Activated T-cell treated with anti-CD3 and anti-CD28 coated beads for 48 hours (primary cell): ENCODE measurements around the gene PARP12.

Experiments
- DNase-seq: peaks from one replicate; pipeline ENCODE4 v3.0.0-alpha.2; 2020; ENCODE audit warnings: low read depth

PARP12 gene

DNA sequence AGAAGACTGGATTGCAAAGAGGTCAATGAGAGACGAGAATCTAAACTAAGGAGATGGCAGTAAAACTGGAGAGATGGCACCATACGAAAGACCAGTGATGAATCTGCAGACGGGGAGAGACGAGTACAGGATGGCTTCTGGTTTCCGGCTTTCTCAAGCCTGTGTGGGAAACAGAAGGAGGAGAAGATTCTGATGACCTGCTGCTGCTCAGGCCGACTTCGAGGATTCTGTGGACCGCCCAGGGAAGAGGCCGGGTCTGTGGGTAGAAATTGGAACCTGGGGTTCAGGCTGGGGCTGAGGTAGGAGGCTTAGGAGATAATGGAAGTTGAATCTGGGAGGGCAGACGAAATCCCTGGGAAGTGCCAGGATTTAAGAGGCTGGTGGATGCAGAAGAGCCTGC, 48.6 kb downstream of the PARP12 start:
- no peak for DNase-seq

DNA sequence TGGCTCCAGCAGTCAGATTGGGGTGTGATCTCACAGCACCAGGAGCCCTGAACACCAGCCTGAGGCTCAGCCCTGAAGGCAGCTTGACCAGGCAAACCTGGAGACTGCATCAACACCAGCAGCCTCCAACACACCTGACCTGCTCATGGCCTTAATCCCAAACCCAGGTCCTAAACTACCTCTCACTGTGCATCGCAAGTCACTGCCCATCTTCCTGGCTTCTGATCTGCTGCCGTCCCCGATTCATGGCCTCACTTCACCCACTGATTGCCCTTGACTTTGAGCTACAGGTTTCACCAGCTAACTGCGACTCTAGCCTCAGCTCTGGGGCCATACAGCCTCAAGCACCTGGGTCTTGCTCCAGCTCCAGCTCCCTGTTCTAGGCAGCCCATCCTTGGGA, 49.1 kb downstream of the PARP12 start:
- no peak for DNase-seq

DNA sequence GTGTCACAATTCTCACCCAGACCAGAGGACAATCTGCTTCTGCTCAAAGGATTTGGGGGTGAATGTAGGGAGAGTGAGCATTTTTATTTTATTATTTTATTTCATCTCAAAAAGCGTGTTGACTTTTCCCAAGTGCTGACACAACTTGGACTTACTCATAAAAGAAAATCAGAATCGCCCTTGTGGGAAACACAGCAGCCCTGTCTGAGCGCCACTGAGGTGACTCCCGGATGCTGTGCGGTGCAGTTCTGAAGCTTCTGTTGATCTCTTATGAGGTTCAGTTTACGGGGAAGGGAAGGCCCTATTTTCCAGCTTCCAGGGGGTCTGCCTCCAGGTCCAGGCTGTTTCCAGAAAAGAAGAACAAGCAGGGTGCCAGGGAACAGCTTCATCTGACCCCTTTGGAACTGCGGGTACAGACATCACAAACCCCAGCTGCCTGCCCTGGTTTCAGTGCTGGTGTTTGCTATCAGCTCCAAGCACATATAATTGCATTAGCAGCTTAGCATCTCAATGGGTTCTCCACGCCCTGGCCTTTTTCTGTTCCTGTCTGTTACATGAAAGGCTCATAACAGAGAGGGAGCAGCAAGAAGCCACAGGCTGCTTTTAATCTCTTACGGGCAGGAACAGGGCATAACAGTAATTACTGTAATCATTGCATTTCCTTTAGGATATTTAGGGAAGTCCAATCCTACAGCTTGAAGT, 52.4 kb downstream of the PARP12 start:
- no peak for DNase-seq

DNA sequence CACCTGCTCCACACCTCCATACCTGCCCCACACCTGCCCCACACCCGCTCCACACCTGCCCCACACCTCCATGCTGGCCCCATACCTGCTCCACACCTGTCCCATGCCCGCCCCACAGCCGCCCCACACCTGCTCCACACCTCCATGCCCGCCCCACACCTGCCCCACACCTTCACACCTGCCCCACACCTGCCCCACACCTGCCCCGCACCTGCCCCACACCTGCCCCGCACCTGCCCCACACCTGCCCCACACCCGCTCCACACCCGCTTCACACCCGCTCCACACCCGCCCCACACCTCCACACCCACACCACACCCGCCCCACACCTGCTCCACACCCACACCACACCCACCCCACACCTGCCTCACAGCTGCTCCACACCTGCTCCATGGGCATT, 53.0 kb downstream of the PARP12 start:
- no peak for DNase-seq

DNA sequence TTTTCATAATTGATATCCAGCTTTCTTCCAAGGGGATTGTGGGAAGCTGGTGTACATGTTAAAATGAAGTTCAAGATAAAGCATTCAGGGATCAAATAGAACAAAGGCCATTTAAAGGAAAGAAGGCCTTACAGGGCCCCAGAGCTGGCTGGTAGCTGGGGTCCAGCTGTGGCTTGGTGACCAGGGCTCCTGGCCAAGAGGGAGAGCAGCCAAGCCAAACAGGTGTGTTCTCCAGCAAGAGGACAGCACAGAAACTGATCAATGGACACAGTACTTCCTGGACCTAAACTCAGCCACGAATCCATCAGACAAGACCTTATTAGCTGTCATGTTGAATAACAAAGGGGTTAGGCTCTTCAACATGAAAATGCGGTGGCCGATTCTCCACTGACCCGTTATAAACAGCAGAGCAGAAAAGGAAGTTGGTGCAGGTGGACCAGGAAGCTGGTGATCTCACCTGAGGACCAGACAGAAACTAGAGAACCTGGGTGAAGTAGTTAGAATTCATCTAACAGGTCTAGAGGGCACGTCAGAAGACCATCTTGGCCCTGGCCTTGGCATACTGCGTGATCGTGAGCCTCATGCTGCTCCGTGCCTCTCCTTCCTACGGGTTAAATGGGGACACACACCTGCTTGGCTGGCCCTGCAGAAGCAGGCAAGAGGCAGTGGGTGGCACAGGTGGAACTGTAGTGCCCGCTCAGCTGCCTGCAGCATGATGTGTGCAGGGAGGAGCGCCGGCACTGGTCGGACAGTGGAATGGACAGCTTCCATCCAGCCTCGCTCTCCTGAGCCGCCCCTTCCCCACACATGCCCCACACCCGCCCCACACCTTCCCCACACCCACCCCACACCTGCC, 53.8 kb downstream of the PARP12 start:
- no peak for DNase-seq

DNA sequence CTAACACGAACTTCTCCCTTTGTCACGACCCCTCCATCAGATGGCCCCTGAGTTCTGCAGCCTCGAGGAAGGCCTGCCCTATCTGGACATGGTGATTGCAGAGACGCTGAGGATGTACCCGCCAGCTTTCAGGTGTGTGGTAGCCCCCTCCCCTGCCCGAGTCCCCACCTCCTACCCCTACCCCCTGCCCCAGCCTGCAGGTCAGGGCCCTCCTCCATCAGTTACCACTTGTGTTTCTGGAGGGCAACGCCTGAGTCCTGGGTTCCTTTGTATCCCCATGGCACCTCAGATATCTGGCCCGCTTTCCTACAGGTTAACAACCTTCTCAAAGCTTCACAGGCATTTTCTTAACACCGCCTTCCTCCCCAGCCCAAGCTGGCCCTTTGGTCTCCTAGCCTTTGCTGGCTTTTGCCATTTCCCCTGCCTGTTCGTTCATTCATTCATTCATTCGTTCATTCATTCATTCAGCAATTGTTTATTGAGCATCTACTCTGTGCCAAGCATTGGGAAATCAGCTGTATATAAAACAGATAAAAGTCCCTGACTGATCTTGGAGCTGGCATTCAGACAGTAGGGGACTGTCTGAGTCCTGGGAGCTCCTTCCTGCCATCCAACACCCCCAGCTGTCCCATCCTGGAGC, 55.6 kb downstream of the PARP12 start:
- no peak for DNase-seq

DNA sequence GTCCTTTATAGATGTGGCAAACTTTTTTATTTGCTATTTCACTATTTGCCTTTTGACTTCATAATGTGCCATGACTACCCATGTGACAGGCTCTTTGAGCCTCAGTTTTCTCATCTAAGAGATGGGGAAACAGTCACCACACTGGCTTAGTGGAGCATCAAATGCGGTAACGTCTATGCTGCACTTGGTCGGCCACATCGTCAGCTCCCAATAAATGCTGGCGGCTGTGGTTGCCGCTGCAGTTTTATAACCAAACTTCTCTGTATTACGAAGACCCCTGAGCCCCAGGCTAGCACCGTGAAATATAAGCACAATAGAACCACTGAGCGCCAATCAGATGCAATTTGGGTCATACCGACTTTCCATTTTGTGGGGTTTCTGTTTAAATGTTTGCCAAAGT, 56.2 kb downstream of the PARP12 start:
- no peak for DNase-seq

DNA sequence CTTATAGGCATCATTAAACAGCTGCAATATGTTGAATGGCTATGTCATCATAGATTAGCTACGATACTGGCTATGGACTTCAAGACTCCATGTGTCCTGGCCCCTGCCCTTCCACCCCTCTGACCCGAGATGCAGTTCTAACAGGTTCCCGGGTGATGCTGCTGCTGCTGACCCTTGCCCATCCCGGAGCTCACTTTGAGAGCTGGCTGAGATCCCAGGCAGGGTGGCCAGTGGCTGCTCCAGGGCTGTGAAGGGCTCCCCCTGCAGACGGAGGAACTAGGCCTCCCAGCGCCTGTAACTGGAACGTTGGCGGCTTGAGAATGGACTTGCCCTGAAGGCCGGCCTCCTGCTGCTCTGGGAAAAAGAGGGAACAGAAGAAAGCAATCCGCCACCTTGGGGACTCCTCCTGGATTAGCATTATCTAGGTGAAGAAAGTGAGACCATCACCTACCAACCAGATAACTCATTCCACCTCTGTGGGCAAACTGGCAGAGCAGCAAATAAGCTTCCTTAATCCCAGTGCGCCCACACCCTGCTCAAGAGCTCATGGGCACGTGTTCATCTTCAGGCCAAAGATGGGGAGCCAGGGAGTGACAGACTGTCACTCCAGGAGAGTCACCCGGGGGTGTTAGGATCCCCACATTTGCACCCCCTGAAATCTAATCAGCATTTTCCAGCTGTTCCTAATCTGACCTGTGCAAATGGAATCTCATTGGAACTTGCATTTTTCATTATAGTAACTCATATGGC, 56.8 kb downstream of the PARP12 start:
- DNase-seq: no peak

DNA sequence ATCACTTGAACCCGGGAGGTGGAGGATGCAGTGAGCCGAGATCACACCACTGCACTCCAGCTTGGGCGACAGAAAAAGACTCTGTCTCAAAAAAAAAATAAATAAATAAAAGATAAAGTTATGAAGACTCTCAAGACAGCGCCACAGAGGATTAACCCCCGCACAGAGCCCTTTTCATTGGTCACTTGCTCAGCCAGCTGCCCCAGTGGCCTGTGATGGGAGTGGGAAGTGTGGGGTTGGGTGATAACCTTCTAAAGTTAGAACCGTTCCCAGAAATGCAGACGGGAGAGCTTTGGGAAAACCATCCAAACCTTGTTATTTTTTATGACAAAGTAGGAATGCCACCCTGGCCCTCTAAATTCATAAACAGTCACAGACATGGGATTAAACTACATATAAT, 57.4 kb downstream of the PARP12 start:
- DNase-seq: no peak

DNA sequence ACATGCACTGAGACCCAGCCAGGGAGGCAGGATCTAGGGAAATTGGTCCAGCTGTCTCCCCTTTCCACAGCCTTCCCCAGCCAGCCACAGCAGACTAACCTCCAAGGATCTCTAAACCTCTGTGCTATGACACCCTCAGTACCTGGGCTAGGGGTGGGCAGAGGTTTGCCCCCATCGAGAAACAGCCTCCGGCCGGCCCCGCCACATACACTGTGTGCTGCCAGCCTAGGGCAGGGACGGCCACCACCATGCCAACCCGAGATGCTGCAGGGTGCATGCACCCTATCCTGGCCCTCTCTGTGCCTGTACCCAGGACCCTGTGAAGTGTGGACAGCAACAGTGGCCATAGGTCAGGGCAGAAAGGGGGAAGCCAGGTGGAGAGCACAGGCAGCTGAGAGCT, 58.1 kb downstream of the PARP12 start:
- DNase-seq: no peak

DNA sequence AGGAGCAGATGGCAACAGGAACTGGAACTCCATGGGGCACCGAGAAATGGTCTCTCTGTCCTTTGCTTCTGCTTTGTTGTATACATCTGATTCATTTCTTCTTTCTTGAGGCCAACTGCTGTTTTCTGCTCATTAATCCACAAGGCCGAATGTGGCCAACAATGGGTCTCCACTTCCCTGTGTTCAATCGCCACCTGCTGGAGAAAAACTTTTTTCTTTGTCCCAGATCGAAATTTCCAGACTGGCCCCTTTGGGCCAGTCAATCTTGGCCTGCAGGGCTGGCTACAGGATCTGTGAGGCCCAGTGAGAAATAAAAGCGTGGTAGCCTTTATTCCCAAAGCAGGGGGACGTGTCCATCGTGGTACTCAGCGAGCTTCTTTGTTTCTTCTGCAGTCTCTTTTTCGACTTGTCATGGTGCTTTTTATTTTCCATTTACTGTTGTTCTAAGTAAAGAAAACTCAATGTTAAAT, 58.8 kb downstream of the PARP12 start:
- DNase-seq: no peak

DNA sequence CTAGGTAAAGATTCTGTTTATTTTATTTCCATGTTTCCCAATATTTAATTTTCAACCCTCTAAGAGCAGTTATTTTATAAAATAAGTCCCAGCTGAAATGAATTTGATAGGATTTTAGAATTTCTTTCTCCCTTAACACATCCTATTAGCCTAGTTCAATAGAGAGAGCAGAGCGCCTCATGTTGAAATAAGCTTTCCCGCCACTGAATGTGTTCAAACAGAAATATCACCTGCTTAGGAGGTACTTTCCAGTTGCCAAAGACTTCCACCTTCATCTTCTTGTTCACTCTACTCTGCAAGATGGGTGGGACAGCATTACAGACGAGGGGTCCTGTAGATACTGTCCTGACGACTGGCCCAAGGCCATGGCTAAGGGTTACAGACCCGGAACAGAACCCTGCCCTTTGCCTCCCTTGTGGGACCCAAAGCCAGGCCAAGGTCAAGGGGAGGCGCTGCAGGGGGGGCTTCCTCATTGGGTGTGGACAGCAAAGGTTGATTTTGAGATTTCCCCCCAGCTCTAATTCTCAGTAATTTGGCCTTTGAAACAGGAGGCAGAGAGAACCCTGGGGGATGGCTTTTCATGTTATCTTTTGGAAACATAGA, 62.0 kb downstream of the PARP12 start:
- DNase-seq: no peak

DNA sequence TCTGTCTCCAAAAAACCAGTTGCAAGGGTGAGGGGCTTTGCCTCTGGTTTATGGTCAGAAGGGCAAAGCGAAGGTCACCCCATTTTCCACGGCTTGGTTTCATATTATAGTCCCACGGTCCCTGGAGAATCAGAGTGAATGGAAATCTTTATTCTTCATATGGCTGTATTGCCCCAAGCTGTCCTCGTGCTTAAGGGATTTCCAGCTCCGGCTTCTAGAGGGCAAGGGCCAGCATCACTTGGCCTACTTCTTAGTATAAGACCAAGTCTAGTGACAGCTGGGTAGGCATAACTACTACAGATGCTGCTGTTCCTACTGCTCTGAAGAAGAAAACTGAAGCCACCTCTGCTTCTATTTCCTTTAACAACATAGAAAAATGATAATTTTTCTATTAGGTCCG, 63.2 kb downstream of the PARP12 start:
- DNase-seq: no peak

DNA sequence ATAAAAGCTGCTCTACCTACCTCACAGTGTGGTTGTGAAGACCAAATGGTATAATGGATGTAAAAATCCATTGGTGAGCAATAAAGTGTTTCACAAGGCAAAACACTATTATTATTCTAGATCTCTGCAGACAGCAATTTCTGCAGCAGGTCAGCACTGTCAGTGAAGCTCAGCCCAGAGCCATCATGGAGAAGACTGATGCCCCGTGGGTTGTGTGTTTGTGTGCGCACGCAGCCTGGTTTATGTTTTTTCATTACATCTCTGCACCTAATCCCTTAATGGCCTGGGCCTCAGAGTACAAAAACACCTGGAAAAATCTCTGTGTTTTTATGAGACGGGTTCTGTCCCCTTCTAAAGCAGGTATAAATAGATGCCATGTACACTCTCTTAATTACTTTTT, 64.2 kb downstream of the PARP12 start:
- no peak for DNase-seq

DNA sequence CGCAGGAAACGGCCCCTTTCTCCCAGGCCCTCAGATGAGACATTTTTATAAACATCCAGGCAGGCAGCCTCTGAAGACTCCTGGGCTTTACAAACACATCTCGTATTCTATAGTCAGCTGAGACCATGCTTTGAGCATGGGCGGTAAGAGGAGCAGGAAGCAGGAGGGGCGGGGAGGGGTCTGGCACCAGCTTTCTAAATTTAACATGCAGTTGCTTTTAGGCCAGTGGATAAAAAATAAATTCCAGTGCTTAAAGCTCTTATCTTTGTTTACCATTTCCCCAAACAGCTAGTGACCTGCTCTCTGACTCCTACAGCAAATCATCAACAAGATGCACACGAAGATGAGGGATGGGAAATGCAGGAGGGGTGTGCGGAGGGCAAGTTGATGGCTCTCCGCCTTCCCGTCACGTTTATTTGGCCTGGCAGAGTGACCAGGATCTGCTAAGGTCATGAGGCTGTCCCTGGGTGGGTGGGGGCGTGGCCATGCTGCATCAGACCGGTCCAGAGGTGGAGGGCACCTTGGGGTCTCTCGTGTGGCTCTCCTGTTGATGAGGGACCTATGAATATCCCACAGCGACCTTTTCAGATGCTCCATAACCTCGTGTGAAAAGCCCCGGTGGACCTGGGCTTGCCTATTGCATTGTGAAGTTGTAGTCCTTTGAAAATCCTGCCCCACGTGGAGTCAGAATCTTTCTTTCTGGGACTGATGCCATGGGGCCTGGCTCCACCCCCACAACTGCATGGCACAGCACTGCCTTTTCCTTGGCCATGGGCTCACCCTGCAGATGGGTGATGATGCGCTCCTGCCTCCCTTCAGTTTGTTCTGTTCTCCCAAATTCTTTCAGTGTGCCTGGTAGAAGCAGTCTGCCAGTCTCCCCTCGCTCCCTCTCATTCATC, 67.5 kb downstream of the PARP12 start:
- no peak for DNase-seq

DNA sequence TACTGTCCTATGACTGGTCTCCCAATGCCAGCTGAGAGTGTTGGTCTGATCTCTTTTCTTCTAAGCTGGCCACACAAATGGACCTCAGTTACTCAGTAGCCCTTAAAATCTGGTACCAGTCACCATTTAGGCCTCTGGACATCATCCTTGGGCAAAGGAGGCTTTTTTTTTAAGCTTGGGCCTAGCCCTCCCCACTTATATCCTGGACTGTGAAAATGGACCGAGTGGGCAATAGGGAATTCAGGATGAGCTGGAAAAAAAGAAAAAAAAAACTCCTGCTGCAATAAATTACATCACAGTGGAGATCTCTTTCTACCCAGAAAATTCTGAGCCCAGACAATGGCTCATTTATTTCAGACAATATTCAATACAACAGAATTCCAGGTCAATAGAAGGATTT, 68.4 kb downstream of the PARP12 start:
- DNase-seq: no peak

DNA sequence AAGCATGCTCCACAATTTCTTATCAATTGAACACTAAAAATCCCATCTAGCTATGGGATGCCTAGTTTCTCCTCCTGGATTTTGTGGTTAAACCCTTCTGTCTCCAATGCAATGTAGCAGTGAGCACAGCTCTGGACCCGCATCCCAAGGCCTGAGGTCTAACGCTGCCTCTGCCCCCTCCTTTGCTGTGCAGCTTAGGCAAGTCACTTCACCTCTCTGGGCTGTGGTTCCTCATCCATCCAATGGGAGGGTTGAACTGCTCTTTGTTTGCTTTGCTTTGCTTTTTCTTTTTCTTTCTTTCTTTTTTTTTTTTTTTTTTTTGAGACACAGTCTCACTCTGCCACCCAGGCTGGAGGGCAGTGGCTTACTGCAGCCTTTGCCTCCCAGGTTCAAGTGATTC, 69.2 kb downstream of the PARP12 start:
- no peak for DNase-seq

DNA sequence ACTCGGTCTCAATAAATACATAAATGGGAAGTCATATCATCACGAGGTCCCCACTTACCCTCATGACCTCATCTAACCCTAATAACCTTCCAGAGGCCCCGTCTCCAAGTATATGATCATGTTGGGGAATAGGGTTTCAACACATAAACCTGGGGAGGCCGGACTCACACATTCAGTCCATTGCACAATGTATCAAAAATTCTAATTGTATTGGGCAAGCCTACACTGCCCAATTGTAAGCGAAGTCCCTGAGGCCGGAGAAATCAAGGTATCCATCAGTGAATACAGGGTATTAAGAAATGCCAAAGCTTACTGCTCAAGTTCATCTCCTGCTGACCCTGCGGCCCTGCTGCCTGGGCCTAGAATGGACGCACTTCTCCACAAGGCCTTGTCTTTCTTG, 69.6 kb downstream of the PARP12 start:
- DNase-seq: no peak

DNA sequence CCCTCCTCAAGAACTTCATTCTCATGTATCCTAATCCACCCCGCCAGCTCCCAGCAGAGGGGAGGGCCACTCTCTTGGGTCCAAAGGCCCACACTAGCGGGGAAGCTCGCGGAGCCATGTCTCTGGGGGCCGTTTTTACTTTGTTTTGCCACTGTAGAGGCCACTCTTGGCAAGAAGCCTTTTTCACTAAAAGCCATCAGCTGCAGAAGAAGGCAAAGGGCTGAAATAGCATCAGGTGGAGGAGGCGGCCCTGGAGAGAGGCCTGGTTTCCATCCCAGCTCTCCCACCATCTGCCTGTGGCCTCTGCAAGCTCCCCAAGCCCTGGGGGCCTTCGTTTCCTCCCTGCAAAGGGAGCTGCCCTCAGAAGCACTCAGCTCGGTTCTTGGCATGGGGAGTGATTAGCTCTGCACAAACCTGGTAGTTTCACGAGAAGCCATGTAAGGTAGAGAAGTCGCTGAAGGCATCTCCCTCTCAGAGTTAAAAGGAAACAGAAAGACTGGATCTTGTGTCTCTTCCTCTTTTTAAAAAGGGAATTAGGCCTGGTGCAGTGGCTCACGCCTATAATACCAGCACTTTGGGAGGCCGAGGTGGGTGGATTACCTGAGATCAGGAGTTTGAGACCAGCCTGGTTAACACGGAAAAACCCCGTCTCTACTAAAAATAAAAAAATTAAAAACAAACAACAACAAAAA, 70.3 kb downstream of the PARP12 start:
- DNase-seq: no peak

DNA sequence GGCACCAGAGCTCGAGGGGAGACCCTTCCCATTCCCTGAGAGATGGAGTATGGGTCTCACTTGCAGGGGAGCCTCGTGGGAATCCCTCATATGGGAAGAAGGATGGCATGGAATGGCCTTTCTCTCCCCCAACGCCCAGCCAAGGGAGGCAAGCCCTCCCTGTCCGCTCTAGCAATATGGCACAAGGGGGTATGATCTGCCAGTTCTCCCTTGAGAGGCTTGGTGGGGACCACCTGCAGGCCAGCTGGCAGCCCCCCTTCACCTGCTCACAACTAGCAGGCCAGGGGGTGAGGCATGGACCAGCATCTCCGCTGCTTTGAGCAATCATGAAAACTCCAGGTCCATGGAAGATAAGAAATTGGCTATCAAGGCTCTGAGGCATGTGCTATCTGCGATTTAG, 70.8 kb downstream of the PARP12 start:
- no peak for DNase-seq
